Measurements from ENCODE around the gene DIO3.

- no peak for TF ChIP-seq CTCF (conservative IDR thresholded peaks at IDR 0.05 in 1 of 2, IDR thresholded peaks at IDR 0.05 in 1 of 2; ENCODE audit: extremely low read depth in 1 of 2, insufficient read depth in 1 of 2, low read depth in 1 of 2, low read length in 2 of 2)
- no peak for TF ChIP-seq EZH2 (IDR thresholded peaks at IDR 0.05; ENCODE audit: borderline replicate concordance, low read length)
Observed at GRCh38 chr14:101538878-101539277, 22.4 kb upstream of the DIO3 start.

All from mammary epithelial cell (primary cell).